Mucosa of stomach (tissue), 1 donor: ENCODE results near the gene PLBD1.

ENCODE experiments used
- H3K27me3 ChIP-seq: one replicate; pipeline ENCODE4 v1.7.0; 2013; ENCODE audit warnings: mild to moderate bottlenecking, low read length; ENCODE audit not compliant: control insufficient read depth, insufficient read depth
- H3K36me3 ChIP-seq: one replicate; pipeline ENCODE4 v1.7.0; 2013; ENCODE audit warnings: low read length; ENCODE audit not compliant: control insufficient read depth, insufficient read depth
- H3K4me1 ChIP-seq: one replicate; pipeline ENCODE4 v1.7.0; 2013; ENCODE audit warnings: mild to moderate bottlenecking, low read length; ENCODE audit not compliant: control insufficient read depth, insufficient read depth
- H3K4me3 ChIP-seq: one replicate; pipeline ENCODE4 v1.7.0; 2013; ENCODE audit warnings: low read length
- H3K9ac ChIP-seq: one replicate; pipeline ENCODE4 v1.7.0; 2013; ENCODE audit warnings: mild to moderate bottlenecking, low read length, moderate library complexity
- H3K9me3 ChIP-seq: one replicate; pipeline ENCODE4 v1.7.0; 2013; ENCODE audit warnings: mild to moderate bottlenecking, low read length, moderate library complexity; ENCODE audit not compliant: control insufficient read depth
- donor health status: Pancreatic carcinoma.

The PLBD1 gene, protein sequence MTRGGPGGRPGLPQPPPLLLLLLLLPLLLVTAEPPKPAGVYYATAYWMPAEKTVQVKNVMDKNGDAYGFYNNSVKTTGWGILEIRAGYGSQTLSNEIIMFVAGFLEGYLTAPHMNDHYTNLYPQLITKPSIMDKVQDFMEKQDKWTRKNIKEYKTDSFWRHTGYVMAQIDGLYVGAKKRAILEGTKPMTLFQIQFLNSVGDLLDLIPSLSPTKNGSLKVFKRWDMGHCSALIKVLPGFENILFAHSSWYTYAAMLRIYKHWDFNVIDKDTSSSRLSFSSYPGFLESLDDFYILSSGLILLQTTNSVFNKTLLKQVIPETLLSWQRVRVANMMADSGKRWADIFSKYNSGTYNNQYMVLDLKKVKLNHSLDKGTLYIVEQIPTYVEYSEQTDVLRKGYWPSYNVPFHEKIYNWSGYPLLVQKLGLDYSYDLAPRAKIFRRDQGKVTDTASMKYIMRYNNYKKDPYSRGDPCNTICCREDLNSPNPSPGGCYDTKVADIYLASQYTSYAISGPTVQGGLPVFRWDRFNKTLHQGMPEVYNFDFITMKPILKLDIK

DNA sequence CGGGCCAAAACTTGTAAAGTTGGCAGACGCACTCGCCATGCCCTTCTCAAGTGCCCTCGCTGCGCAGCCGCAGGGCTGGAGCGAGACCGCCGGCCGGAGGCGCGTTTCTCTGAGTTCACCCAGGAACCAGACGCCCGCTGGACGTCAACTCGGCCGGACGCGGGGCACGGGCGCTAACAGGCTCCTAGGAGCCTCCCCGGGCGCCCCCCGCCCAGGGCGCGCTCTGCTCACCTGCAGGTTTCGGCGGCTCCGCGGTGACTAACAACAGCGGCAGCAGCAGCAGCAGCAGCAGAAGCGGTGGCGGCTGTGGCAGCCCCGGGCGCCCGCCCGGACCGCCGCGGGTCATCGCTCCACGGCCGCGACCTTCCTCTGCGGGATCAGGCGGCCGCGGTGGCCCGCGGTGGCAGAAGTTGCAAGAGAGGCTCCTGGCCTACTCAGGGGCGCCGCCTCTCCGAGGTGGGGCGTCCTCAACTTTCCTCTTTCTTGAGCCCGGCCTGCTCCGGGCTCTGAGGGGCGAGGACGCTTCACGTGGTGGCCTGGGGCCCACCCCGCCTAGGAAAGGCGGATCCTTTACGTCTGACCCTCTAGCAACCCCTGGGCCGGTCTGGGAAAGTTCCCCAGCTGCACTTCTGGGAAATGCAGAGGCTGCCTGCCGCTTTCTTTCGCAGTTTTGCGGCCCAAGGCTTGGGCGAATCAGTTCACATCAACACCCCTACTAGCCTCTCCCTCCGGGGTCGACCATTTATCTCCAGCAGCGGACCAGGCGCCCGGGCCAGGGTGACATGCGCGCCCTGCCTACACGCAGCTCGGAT is at the start of gene PLBD1:
Gene PLBD1, minus strand, starts transcription at position 533 of the 812 bp plus-strand sequence. Its CDS starts 187 bp downstream, at position 346.
- Histone ChIP-seq H3K9me3 (no peaks in the 10 kb centered on the region), H3K4me3 (peak within 1 kb of the TSS; percentile 57), H3K9ac (peak within 1 kb of the TSS; percentile 81), H3K36me3 (no peaks in the 10 kb centered on the region), H3K27me3 (no peaks in the 10 kb centered on the region), H3K4me1 (peaks cover 27% of the 10 kb centered on the region)

DNA sequence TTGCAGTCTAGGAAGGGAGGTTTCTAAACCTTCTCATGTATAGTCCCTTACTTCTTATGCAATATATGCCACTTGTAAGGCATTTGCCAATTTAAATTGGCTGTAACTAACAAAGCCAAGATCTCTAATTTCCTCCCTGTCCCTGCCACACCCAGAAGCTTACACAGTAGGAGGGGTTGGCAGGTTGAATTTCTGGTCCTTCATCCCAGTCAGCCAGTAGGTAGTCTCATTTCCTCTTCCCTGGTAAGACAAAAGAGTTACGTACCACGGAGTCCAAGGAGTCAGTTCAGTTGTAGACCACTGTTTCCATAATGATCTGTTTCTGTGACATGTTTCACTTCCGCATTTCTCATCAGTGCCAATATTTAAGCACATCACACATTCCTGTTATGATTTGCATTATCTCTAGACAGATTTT is 47.0 kb upstream of the PLBD1 start:
- no peaks in the 10 kb centered on the region for H3K27me3 ChIP-seq
- H3K9me3 ChIP-seq = no peaks in the 10 kb centered on the region
- no peaks in the 10 kb centered on the region for H3K36me3 ChIP-seq
- H3K4me1 ChIP-seq = peaks cover 41% of the 10 kb centered on the region
- H3K9ac ChIP-seq = no peak overlapping the region
- H3K4me3 ChIP-seq = no peak overlapping the region

DNA sequence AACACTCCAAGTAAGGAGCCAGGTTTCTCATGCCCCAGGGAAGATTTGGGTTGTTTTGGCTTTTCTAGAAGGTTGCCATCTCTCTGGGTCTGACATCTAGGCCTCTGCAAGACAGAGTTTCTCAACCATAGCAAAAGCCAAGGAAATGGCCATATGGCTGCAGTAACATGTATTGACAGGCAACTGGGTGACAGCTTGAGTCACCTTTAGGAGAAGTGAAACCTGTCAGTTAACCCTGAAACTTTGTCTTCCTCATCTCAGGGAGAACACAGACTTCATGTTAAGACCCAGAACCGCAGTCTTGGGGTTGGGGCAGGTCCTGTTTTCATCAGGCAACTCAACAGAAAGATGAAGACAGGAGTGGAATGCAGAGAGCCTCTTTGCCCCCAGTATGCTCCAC is 46.0 kb upstream of the PLBD1 start:
- no peaks in the 10 kb centered on the region for H3K27me3 ChIP-seq
- H3K9ac ChIP-seq = no peak overlapping the region
- no peaks in the 10 kb centered on the region for H3K9me3 ChIP-seq
- peaks cover 32% of the 10 kb centered on the region for H3K4me1 ChIP-seq
- H3K4me3 ChIP-seq = no peak overlapping the region
- no peaks in the 10 kb centered on the region for H3K36me3 ChIP-seq

DNA sequence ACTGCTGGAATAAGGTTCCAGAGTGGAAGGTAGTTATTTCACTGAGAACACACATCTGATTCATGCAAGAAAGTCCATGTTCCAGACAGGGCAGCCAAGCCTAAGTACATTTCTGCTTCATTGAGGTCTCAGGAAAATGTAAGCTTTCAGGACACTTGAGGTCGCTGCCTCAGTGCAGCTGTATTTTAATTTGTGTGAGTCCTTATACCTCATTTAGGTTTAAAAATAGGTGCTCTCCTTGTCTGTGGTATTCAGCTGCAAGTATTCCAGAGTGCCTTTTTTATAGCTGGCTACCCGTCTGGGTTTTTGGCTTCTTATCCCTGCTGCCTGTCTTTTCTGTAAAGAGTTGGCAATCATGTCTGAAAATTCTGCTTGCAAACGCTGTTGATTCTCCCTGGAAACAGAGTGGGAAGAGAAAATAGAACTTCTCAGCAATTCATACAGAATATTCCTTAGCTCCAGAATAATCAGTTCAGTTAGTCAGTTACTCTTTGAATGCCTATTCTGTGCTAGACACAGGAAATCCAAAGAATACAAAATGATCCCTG is 45.3 kb upstream of the PLBD1 start:
- no peak overlapping the region for H3K9ac ChIP-seq
- H3K4me1 ChIP-seq = peaks cover 32% of the 10 kb centered on the region
- no peak overlapping the region for H3K4me3 ChIP-seq

GRCh38 chr12:14612250-14612649 is 44.6 kb upstream of the PLBD1 start:
- H3K27me3 ChIP-seq = no peaks in the 10 kb centered on the region
- no peaks in the 10 kb centered on the region for H3K9me3 ChIP-seq
- peaks cover 32% of the 10 kb centered on the region for H3K4me1 ChIP-seq
- no peak overlapping the region for H3K9ac ChIP-seq
- no peak overlapping the region for H3K4me3 ChIP-seq
- H3K36me3 ChIP-seq = no peaks in the 10 kb centered on the region

More for the DNA sequence above, 45.3 kb upstream of the PLBD1 start:
- H3K27me3 ChIP-seq = no peaks in the 10 kb centered on the region
- H3K9me3 ChIP-seq = no peaks in the 10 kb centered on the region
- H3K36me3 ChIP-seq = no peaks in the 10 kb centered on the region

DNA sequence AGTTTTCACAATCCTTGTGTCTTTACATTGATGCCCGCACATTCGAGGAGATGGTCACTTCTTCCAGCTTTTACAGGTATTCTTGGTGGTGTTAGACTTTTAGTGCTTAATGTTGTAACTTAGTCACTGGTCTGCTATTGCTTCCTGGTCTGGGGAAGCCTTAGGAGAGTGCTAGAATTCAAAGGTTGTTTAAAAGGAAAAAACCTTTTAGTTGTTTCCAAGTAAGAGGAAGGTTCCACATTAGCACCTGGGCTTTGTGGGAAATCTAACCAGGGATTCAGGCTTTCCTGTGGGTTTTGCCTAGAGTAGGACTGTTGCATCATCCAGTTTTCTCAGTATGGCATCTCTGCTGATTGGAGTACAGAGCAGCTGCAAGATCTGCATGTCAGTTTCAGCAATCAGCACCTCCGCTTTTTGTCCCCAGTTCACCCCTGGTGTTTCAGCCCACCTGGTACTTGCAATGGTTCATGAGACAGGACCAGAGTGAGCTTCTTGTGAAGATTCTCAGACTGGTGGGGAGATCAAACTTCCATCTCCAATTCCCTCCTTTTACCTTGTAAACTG is 44.0 kb upstream of the PLBD1 start:
- no peak overlapping the region for H3K9ac ChIP-seq
- no peaks in the 10 kb centered on the region for H3K36me3 ChIP-seq
- no peak overlapping the region for H3K4me3 ChIP-seq
- H3K27me3 ChIP-seq = no peaks in the 10 kb centered on the region
- peaks cover 32% of the 10 kb centered on the region for H3K4me1 ChIP-seq
- H3K9me3 ChIP-seq = no peaks in the 10 kb centered on the region

- Histone ChIP-seq H3K36me3 (no peaks in the 10 kb centered on the region), H3K4me3 (no peak overlapping the region), H3K9ac (no peak overlapping the region), H3K27me3 (no peaks in the 10 kb centered on the region), H3K4me1 (peaks cover 11% of the 10 kb centered on the region), H3K9me3 (no peaks in the 10 kb centered on the region)
Observed at GRCh38 chr12:14607568-14607967, 39.9 kb upstream of the PLBD1 start.

DNA sequence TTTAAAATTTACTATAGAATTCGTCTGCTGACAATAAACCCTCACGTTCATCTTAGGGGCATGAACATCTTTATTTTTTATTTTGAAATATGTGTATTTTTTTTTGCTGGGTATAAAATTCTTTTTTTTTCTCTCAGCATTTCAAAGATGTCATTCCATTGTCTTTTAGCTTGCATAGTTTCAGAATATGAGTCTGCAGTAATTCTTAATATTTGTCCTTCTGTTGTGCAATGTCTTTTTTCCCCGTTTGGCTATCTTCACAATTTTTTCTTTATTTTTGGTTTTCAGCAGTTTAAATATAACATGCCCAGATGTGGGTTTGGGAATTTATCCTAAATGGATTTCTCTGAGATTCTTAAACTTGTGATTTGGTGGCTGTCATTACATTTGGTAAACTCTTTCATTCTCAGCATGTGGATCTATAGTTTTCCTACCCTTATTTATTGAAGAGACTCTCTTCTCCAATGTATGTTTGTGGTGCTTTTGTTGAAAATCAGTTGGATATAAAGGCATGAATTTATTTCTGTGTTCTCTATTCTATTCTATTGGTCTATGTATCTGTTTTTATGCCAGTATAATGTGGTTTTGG is 37.8 kb upstream of the PLBD1 start:
- H3K4me1 ChIP-seq = no peaks in the 10 kb centered on the region
- H3K9me3 ChIP-seq = no peaks in the 10 kb centered on the region
- H3K4me3 ChIP-seq = no peak overlapping the region
- no peak overlapping the region for H3K9ac ChIP-seq
- H3K36me3 ChIP-seq = no peaks in the 10 kb centered on the region
- no peaks in the 10 kb centered on the region for H3K27me3 ChIP-seq

- H3K36me3 ChIP-seq = no peaks in the 10 kb centered on the region
Observed at GRCh38 chr12:14601692-14602478, 34.2 kb upstream of the PLBD1 start.

GRCh38 chr12:14597480-14597879 is 29.8 kb upstream of the PLBD1 start:
- Histone ChIP-seq H3K36me3 (no peaks in the 10 kb centered on the region), H3K4me1 (no peaks in the 10 kb centered on the region), H3K9me3 (no peaks in the 10 kb centered on the region), H3K4me3 (no peak overlapping the region), H3K9ac (no peak overlapping the region), H3K27me3 (no peaks in the 10 kb centered on the region)

More at GRCh38 chr12:14601692-14602478, 34.2 kb upstream of the PLBD1 start:
- Histone ChIP-seq H3K9me3 (no peaks in the 10 kb centered on the region), H3K4me3 (no peak overlapping the region), H3K4me1 (no peaks in the 10 kb centered on the region), H3K9ac (no peak overlapping the region), H3K27me3 (no peaks in the 10 kb centered on the region)

- no peaks in the 10 kb centered on the region for H3K9me3 ChIP-seq
- H3K9ac ChIP-seq = no peak overlapping the region
- no peaks in the 10 kb centered on the region for H3K27me3 ChIP-seq
- no peaks in the 10 kb centered on the region for H3K4me1 ChIP-seq
- no peak overlapping the region for H3K4me3 ChIP-seq
- H3K36me3 ChIP-seq = no peaks in the 10 kb centered on the region
Observed at GRCh38 chr12:14591719-14592118, 24.0 kb upstream of the PLBD1 start.
